C1 segment of cervical spinal cord (tissue), 14 donors: ENCODE data around the gene CDYL2.

Source experiments
- DNase-seq, 14 donors: peaks; one replicate each; lab custom pipeline; 2025; lab: John Stamatoyannopoulos, UW

Gene CDYL2

DNA sequence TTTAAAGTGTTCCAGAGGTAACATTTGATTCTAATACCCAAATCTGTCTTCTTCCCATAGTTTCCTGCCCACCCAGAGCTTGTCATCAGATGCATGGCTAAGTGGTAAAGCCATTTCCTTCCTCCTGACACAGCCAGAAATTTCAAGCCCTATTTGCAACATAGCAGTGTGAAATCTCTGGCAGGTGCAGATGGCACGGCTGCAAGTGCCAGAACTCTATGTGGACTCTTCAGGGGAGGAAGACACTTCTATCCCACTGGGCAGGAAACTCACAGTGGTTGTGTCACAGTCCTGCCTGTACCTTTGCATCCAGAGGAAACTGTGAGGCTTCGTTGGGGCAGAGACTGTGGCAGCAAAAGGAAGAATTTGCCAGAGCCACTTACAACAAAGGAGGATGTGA, 250.4 kb downstream of the CDYL2 start:
- DNase-seq = peak in 2 of 14 donors; percentile 48 to 98

DNA sequence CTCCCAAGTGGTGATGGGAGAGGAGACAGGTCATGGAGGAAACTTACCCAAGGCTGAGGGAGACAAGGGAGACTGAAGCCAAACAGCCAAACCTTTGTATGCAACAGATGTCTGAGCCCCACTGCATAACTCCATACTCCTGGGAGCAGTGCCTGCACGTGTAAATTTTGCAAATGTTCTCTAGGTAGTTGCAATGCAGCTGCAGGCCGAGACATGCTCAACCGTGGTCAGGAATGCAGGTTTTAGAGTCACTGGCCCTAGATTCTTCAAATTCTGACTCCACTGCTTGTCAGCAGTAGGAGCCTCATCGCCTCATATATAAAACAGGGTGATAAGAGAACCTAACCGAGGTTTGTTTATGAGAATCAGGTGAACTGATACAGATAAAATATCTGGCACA, 252.1 kb downstream of the CDYL2 start:
- DNase-seq = no peak
